NCI-H524 (cell line): ENCODE measurements around the gene MED17.

ENCODE experiments used
- DNase-seq, 2 experiments: peaks; one replicate each; lab custom pipeline; 2025; lab: John Stamatoyannopoulos, UW

MED17 gene

DNA sequence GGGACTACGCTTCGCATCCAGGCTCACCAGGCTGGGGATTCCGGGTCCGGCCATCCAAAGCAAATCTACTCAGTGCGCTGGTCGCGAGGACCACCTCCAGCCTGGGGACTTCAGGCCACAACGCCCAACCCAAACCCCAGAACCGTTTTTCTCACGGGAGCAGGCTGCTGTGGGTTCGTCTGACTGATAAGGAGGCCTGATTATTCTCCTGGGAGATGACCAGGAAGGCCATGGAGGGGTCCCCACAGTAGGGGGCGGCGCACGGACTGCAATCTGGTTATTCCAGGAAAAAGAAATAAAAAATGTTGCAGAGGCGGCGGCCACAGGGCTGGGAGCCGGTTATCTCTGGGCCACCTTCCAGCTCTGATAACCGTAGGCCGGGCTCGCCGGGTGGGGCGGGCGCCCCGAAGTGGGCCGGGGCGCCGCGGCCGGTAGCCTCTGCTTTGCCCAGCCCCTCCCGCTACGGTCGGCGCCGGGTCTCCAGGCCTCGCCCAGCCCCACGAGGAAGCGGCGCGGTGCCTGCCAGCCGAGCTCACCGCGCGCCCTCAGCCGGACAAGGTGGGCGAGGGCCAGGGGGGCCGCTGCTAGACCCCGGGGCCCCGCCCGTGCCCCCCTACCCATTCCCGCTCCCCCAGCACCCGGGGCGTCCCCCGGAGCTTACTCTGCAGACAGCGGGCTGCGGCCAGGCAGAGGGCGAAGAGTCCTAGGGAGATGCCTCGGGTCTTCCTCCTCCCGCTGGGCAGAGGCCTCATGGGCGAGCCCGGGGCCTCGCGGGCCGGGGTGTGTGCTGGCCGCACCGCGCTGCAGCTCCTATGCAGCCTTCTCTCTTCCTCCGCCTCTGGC, 65.9 kb downstream of the MED17 start:
- no peak for DNase-seq

- DNase-seq = no peak
Observed at GRCh38 chr11:93850594-93851018, 66.5 kb downstream of the MED17 start, which contains the start of gene VSTM5. TSS of gene VSTM5 (minus strand) at chr11:93850618. CDS start at chr11:93850502, 116 bp downstream.

GRCh38 chr11:93852242-93852641, 68.2 kb downstream of the MED17 start:
- no peak for DNase-seq

DNA sequence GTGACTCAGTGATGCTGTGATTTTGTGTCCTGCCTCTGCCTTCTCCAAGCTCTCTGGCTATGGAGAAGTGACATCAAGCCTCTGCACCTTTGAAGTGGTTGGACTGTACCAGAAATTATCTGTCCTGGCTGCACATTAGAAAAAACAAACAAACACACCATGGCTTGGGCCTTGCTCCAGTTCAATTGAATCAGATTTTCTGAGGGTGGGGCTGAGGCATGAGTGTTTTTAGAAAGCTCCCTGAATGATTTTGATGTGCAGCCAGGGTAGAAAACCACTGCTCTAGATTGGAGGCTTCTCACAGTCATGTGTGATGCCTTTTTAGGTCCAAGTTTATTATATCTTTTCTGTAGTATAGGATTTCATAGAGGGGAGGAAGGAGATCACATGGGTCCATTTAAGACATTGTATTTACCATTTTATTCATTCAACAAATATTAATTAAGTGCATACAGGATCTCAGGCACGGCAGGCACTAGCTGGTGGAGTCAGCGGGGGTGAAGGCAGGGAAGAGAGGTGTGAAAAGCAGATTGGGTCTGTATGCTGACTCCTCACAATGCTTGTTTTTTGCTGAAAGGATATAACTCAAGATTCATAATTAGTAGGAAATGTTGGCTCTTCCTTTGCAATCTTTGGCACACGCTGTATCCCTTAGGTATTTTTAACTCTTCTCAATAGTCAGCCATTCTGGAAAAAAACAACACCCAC, 73.5 kb downstream of the MED17 start:
- DNase-seq = no peak

- no peak for DNase-seq
Observed at GRCh38 chr11:93858121-93858775, 74.2 kb downstream of the MED17 start.

DNA sequence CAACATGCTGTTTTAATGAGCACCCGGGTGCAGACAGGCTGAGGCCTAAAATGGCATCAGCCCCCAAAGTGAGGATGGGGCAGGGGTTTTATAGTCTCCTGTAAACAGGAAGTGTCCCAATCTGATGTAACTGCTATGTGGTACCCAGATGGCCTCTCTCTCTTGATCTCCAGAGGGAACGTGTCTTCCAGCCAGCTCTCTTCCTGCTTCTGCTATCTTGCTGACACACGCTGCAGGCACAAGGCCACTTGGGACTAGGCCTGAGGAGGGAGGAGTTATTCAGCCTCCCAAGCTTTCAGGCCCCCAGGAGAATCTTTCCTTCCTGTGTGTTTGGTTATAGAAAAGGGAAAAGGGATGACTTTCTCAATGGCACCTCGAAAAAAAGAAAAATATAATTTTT, 77.7 kb downstream of the MED17 start:
- DNase-seq = no peak
